GM12864 (cell line): ENCODE data around the gene HNRNPD.

Source experiments
- DNase-seq: peaks from one replicate; pipeline ENCODE4 v3.0.0-alpha.2; 2011; ENCODE audit warnings: low read depth
- H3K4me3 ChIP-seq: 2 replicates; pipeline ENCODE4 v1.5.1; 2011; ENCODE audit warnings: mild to moderate bottlenecking, low read depth, low read length, control low read depth
- CTCF ChIP-seq: IDR thresholded peaks from 2 replicates; pipeline ENCODE4 v1.5.1; 2011; ENCODE audit warnings: low read depth, mild to moderate bottlenecking, moderate library complexity, low read length, control low read depth, inconsistent platforms; ENCODE audit errors: missing control alignments

The HNRNPD gene

GRCh38 chr4:82360298-82361177 is 13.3 kb downstream of the HNRNPD start:
- DNase-seq: no peak
- TF ChIP-seq CTCF: peak; percentile 49
- H3K4me3 ChIP-seq: no peak overlapping the region

- H3K4me3 ChIP-seq: no peak overlapping the region
- TF ChIP-seq CTCF: no peak
- no peak for DNase-seq
Measured at GRCh38 chr4:82358847-82359246, 14.9 kb downstream of the HNRNPD start.

GRCh38 chr4:82357640-82358039 is 16.2 kb downstream of the HNRNPD start:
- no peak for DNase-seq
- H3K4me3 ChIP-seq: no peak overlapping the region
- no peak for TF ChIP-seq CTCF

- no peak for TF ChIP-seq CTCF
- H3K4me3 ChIP-seq: no peak overlapping the region
- DNase-seq: no peak
Measured at GRCh38 chr4:82354788-82355187, 19.0 kb downstream of the HNRNPD start.

GRCh38 chr4:82352825-82353366 is 20.9 kb downstream of the HNRNPD start:
- H3K4me3 ChIP-seq: no peak overlapping the region
- DNase-seq: no peak
- no peak for TF ChIP-seq CTCF

GRCh38 chr4:82352118-82352824 is 21.5 kb downstream of the HNRNPD start:
- DNase-seq: no peak
- no peak for TF ChIP-seq CTCF
- no peak overlapping the region for H3K4me3 ChIP-seq
